Subcutaneous abdominal adipose tissue (tissue), 5 donors: ENCODE data around the gene RBM20.
"Not testable (repeated sequence)": the region's sequence is repeated elsewhere in the genome, so short reads cannot be mapped to it uniquely, and the experiment has no call there.

Experiments
- H3K27ac ChIP-seq: one replicate; pipeline ENCODE4 v1.7.0; 2013; ENCODE audit warnings: low read depth, mild to moderate bottlenecking, inconsistent platforms, low read length, moderate library complexity
- H3K27me3 ChIP-seq, 5 donors: one replicate each; pipeline ENCODE4 v1.7.0; 2013; ENCODE audit warnings: low read length in 5 of 5, inconsistent platforms in 1 of 5; ENCODE audit not compliant: control insufficient read depth in 5 of 5, insufficient read depth in 4 of 5
- H3K36me3 ChIP-seq, 5 donors: one replicate each; pipeline ENCODE4 v1.7.0; 2013; ENCODE audit warnings: low read length in 5 of 5; ENCODE audit not compliant: control insufficient read depth in 5 of 5, insufficient read depth in 5 of 5
- H3K4me1 ChIP-seq, 5 donors: one replicate each; pipeline ENCODE4 v1.7.0; 2013; ENCODE audit warnings: low read length in 5 of 5, mild to moderate bottlenecking in 3 of 5, moderate library complexity in 1 of 5; ENCODE audit not compliant: control insufficient read depth in 5 of 5, insufficient read depth in 5 of 5
- H3K4me3 ChIP-seq, 5 donors: one replicate each; pipeline ENCODE4 v1.7.0; 2013; ENCODE audit warnings: low read length in 5 of 5, low read depth in 1 of 5
- H3K9ac ChIP-seq, 5 donors: one replicate each; pipeline ENCODE4 v1.7.0; 2013; ENCODE audit warnings: low read length in 5 of 5, mild to moderate bottlenecking in 4 of 5, moderate library complexity in 3 of 5
- H3K9me3 ChIP-seq, 5 donors: one replicate each; pipeline ENCODE4 v1.7.0; 2013; ENCODE audit warnings: low read length in 5 of 5; ENCODE audit not compliant: control insufficient read depth in 5 of 5
- donor health status: healthy.
- donor health status: healthy.
- donor health status: healthy.
- donor health status: healthy.
- donor health status: healthy.

RBM20 gene

GRCh38 chr10:110613341-110613995 is 30.7 kb upstream of the RBM20 start:
- Histone ChIP-seq H3K27me3 (no peaks in the 10 kb centered on the region), H3K9me3 (no peaks in the 10 kb centered on the region), H3K4me1 (peaks cover 0 to 11% (median 5%) of the 10 kb centered on the region in 5 donors)

DNA sequence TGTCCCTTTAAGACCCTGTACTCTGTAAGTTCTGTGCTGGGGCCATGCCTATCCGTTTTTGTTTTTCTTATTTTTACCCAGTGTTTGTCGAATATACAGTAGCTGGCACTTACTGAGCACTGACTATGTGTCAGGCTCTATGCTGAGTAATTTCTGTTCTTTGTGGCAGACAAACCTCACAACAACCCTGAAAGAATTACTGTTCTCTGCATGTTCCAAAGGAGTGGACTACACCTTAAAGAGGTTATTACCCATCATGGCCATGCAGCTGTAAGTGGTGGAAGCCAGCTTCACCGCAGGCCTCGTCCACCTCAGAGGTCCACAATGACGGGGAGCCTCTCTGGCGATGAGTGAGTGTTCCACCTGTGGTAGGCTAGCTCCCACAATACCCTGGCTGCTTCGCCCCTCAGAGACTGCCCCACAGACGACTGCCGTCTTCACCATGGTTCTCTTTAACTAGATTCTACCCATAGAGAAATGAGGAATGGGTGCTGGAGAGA is 30.1 kb upstream of the RBM20 start:
- peaks cover 0 to 9% (median 5%) of the 10 kb centered on the region in 5 donors for H3K4me1 ChIP-seq
- no peak overlapping the region for H3K9ac ChIP-seq
- no peaks in the 10 kb centered on the region for H3K9me3 ChIP-seq
- H3K4me3 ChIP-seq = no peak overlapping the region
- no peak overlapping the region for H3K27ac ChIP-seq
- no peaks in the 10 kb centered on the region for H3K27me3 ChIP-seq
- no peaks in the 10 kb centered on the region for H3K36me3 ChIP-seq

More at GRCh38 chr10:110613341-110613995, 30.7 kb upstream of the RBM20 start:
- Histone ChIP-seq H3K9ac (no peak overlapping the region), H3K27ac (no peak overlapping the region), H3K36me3 (no peaks in the 10 kb centered on the region), H3K4me3 (no peak overlapping the region)

DNA sequence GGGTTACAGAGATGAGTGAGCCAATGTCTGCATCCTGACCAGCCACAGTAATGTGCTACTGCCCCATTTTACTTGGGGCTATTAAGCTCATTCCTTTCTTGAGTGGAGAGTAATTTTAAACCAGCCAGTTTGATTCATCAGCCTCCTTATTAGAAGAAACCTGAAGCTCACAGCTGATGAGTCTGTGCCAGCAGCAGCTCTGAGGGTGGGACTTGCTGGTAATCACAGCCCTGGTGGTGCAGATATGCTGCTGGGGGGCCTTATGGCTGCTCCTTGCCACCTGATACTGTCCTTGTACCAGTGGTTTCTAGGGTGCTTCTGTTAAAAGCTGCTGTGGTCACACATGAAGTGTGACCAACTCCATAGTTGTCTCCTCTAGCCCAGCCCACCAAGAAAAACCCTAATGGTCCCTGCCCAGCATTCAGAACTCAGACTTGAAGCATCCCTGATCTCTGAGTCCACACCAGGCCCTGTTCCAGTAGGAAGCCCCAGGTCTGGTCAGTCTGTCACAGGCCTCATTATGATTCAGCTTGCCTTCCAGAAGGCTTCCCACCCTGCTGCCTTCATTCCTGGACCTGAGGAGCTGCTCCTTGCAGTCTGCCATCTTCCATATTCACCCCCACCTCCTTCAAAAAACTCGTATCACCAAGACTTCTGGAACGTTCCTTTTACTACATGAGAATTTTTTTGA is 28.9 kb upstream of the RBM20 start:
- Histone ChIP-seq H3K9me3 (no peaks in the 10 kb centered on the region), H3K4me3 (no peak overlapping the region), H3K27ac (no peak overlapping the region), H3K4me1 (no peaks in the 10 kb centered on the region), H3K36me3 (no peaks in the 10 kb centered on the region), H3K9ac (no peak overlapping the region), H3K27me3 (no peaks in the 10 kb centered on the region)

- Histone ChIP-seq H3K9ac (no peak overlapping the region), H3K36me3 (no peaks in the 10 kb centered on the region), H3K9me3 (no peaks in the 10 kb centered on the region), H3K4me3 (no peak overlapping the region), H3K27me3 (no peaks in the 10 kb centered on the region), H3K27ac (no peak overlapping the region), H3K4me1 (no peaks in the 10 kb centered on the region)
Observed at GRCh38 chr10:110616493-110617033, 27.6 kb upstream of the RBM20 start.

DNA sequence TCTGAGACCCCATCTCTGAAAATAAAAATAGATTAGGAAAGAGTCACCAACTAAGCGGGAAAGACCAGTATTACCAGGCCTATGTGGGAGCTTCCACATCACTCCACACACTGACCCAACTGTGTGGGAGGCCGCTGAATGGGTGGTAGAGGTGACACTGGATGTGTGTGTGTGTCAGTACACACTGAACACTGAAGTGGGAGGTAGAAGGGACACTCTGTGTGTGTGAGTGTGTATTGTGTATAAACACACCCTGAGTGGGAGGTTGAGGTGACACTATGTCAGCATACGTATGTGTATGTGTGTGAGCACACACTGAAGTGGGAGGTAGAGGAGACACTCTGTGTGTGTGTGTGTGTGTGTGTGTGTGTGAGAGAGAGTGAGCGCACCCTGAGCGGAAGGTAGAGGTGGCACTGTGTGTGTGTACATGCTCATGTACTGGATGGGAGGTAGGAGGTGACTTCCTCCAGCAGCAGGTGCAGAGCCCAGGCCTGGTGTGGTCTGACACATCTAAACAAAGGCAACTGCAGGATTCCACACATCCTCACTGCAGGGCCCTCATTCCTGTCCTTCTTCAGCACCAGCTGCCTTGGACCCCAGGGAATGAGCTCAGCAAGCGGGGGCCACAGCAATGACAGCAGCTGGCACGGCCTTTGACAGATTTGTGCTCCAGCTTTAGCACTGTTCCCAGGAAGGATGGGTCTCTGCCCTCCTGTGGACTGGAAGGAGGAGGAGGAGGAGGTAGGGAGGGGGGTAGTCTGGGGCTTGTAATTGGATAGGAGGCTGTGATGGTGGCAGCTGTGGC is 26.5 kb upstream of the RBM20 start:
- H3K9ac ChIP-seq = no peak overlapping the region
- H3K36me3 ChIP-seq = no peaks in the 10 kb centered on the region
- H3K27ac ChIP-seq = no peak overlapping the region
- no peaks in the 10 kb centered on the region for H3K27me3 ChIP-seq
- no peak overlapping the region for H3K4me3 ChIP-seq
- no peaks in the 10 kb centered on the region for H3K4me1 ChIP-seq
- no peaks in the 10 kb centered on the region for H3K9me3 ChIP-seq

DNA sequence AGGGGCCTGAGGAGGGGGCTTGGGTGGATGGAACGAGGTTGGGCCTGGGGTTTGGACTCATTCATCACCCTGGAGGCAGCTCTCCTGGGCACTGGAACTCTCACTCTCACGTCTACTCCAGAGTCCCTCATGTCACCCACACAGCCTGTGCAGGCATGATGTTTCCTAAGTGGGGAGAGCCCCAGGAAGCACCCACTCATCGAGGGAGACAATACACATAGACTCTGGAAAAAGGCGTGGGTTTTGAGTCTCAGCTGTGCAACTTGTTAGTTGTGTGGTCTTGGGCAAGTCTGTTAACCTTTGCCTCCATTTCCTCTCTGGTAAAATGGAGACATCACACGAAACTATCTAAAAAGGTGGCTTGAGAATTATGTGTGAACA is 25.9 kb upstream of the RBM20 start:
- Histone ChIP-seq H3K4me1 (no peaks in the 10 kb centered on the region), H3K27me3 (no peaks in the 10 kb centered on the region), H3K9me3 (no peaks in the 10 kb centered on the region), H3K36me3 (no peaks in the 10 kb centered on the region), H3K27ac (no peak overlapping the region), H3K9ac (no peak overlapping the region), H3K4me3 (no peak overlapping the region)

- Histone ChIP-seq H3K4me3 (no peak overlapping the region), H3K27me3 (no peaks in the 10 kb centered on the region), H3K9ac (no peak overlapping the region), H3K36me3 (no peaks in the 10 kb centered on the region), H3K4me1 (no peaks in the 10 kb centered on the region), H3K27ac (no peak overlapping the region), H3K9me3 (no peaks in the 10 kb centered on the region)
Observed at GRCh38 chr10:110619514-110620397, 24.4 kb upstream of the RBM20 start.

- no peaks in the 10 kb centered on the region for H3K4me1 ChIP-seq
- H3K27me3 ChIP-seq = no peaks in the 10 kb centered on the region
- no peak overlapping the region for H3K27ac ChIP-seq
- no peaks in the 10 kb centered on the region for H3K36me3 ChIP-seq
- H3K9ac ChIP-seq = no peak overlapping the region
- no peak overlapping the region for H3K4me3 ChIP-seq
- H3K9me3 ChIP-seq = no peaks in the 10 kb centered on the region
Observed at GRCh38 chr10:110620398-110620719, 23.8 kb upstream of the RBM20 start.

- not testable (repeated sequence) for H3K27ac ChIP-seq, H3K9ac ChIP-seq, H3K27me3 ChIP-seq, H3K36me3 ChIP-seq, H3K4me1 ChIP-seq, H3K4me3 ChIP-seq, H3K9me3 ChIP-seq
Observed at GRCh38 chr10:110623316-110623715, 20.8 kb upstream of the RBM20 start.
